HG02970 (cell line): Measurements from ENCODE around the gene DHRS11.

Experiments used
- ATAC-seq: cut with Tn5 transposase; IDR thresholded peaks from one replicate; pipeline ENCODE4 v1.9.1; 2021; ENCODE audit warnings: mild to moderate bottlenecking, moderate library complexity, moderate number of reproducible peaks; ENCODE audit not compliant: unreplicated experiment, low FRiP score

Gene DHRS11

GRCh38 chr17:36643086-36643685, 51.5 kb downstream of the DHRS11 start:
- ATAC-seq, result no peak

- no peak for ATAC-seq
These were observed 53.7 kb downstream of the DHRS11 start for GRCh38 chr17:36645422-36645821.

GRCh38 chr17:36647636-36648035, 56.0 kb downstream of the DHRS11 start:
- no peak for ATAC-seq

GRCh38 chr17:36650096-36650775, 58.6 kb downstream of the DHRS11 start:
- no peak for ATAC-seq
